GM19351 (cell line): ENCODE measurements around the gene OTUD7B.

Experiments used
- ATAC-seq: cut with Tn5 transposase; IDR thresholded peaks from one replicate; pipeline ENCODE4 v1.9.1; 2021; ENCODE audit warnings: mild to moderate bottlenecking, moderate library complexity; ENCODE audit not compliant: unreplicated experiment

The OTUD7B gene

GRCh38 chr1:149923626-149924025 is 86.9 kb downstream of the OTUD7B start:
- ATAC-seq = no peak

GRCh38 chr1:149917571-149918144 is 92.9 kb downstream of the OTUD7B start, which contains the start of gene SV2A:
Gene SV2A (minus strand): TSS chr1:149917844. CDS start chr1:149913840, 4,004 bp downstream.
- ATAC-seq = no peak

- ATAC-seq = no peak
Measured at GRCh38 chr1:149916898-149917252, 93.7 kb downstream of the OTUD7B start.

- no peak for ATAC-seq
Measured at GRCh38 chr1:149916193-149916897, 94.2 kb downstream of the OTUD7B start.

- no peak for ATAC-seq
Measured at GRCh38 chr1:149915429-149916192, 94.9 kb downstream of the OTUD7B start.

- no peak for ATAC-seq
Measured at GRCh38 chr1:149914545-149914944, 96.0 kb downstream of the OTUD7B start.

- ATAC-seq = no peak
Measured at GRCh38 chr1:149906570-149907075, 103.9 kb downstream of the OTUD7B start.

GRCh38 chr1:149903836-149904491 is 106.6 kb downstream of the OTUD7B start:
- ATAC-seq = no peak

GRCh38 chr1:149899460-149900284 is 110.9 kb downstream of the OTUD7B start, which contains the start of gene BOLA1:
Gene BOLA1 (plus strand): TSS chr1:149899568. CDS start chr1:149900060, 492 bp downstream.
- ATAC-seq = peak; percentile 86

GRCh38 chr1:149896575-149896974 is 114.0 kb downstream of the OTUD7B start:
- no peak for ATAC-seq

GRCh38 chr1:149888999-149889289 is 121.6 kb downstream of the OTUD7B start:
- ATAC-seq = no peak

GRCh38 chr1:149888247-149888998 is 122.1 kb downstream of the OTUD7B start:
- peak; percentile 27 for ATAC-seq
